ENCODE results near the gene CCDC80.

Gene CCDC80

DNA sequence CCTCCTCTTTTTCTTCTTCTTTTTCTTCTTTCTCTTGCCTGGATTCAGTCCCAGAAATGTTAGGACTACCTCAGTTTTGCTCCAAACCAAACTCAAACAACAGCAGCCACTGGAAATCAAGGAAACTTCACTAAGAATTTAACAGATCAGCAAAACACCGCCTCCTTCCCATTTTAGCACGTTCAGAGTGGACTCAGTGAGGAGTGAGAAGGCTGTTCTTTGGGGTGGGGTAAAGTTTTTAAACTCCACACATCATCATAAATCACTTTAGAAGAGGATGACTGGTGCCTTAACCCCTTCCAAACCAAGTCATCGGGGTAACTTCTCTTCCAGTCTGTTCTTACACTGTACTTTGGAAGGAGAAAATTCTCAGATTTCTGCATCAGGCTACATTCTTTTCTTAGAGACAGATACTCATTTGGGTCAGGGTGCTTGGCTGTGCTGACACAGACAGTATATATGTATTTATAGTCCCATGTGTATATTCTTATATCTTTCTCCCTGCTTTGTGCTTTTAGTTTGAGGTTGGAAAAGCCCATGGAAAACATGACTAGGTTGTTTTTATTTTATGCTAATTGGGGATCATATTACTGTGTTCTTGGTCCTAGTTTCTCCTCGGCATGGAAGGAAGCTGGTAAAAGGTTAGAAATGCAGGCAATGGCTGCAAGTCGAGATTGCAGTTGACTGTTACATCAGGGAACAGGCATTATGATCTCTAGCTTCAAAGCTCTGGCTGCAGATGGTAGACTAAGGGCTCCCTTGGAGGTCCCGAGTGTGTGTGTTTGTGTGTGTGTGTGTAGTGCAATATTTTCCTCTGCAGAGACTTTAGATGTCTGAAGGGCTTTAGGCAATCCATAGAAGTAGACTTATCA, at the start of gene CCDC80:
CCDC80 (minus strand) TSS at position 214 of the 872 bp plus-strand sequence. CDS start 1,238 bp downstream, outside the sequence.
- no peaks in the 10 kb centered on the region for H3K27me3 ChIP-seq (ENCODE audit: control insufficient read depth, insufficient read depth, low read length)
- H3K9me3 ChIP-seq (ENCODE audit: control insufficient read depth, insufficient read depth, low read length) = no peaks in the 10 kb centered on the region
- H3K36me3 ChIP-seq (ENCODE audit: control insufficient read depth, insufficient read depth, low read length) = no peaks in the 10 kb centered on the region
- peaks cover 31% of the 10 kb centered on the region for H3K4me1 ChIP-seq (ENCODE audit: control insufficient read depth, insufficient read depth, low read length)
- no peak within 1 kb of the TSS for H3K4me3 ChIP-seq (ENCODE audit: low read depth, low read length)
- no peak within 1 kb of the TSS for H3K9ac ChIP-seq (ENCODE audit: low read depth, low read length)

- Histone ChIP-seq H3K9ac (ENCODE audit: low read depth, low read length) (no peak overlapping the region), H3K4me1 (ENCODE audit: control insufficient read depth, insufficient read depth, low read length) (peaks cover 17% of the 10 kb centered on the region), H3K36me3 (ENCODE audit: control insufficient read depth, insufficient read depth, low read length) (no peaks in the 10 kb centered on the region), H3K9me3 (ENCODE audit: control insufficient read depth, insufficient read depth, low read length) (no peaks in the 10 kb centered on the region), H3K4me3 (ENCODE audit: low read depth, low read length) (no peak overlapping the region), H3K27me3 (ENCODE audit: control insufficient read depth, insufficient read depth, low read length) (no peaks in the 10 kb centered on the region)
These were observed 49.0 kb upstream of the CCDC80 start for GRCh38 chr3:112689989-112690388.

DNA sequence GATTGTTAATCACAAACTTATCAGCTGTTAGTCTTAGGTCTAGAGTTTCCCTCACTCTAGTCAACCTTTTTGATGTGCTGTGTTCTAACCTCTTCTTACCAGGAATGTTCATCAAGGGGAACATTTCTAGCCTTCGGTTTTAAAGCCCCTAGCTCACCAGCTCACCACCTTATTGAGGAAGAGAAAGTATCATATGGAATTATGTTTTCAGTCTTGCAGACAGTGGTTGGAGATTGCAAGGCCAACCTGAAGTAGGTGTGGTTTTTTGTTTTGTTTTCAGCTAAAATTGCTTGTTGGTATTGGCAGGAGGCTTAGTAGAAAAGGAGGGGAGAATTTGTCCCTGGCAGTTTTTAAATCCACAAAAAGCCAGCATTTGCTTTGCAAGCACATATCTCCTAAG, 48.4 kb upstream of the CCDC80 start:
- no peak overlapping the region for H3K9ac ChIP-seq (ENCODE audit: low read depth, low read length)
- H3K4me3 ChIP-seq (ENCODE audit: low read depth, low read length) = no peak overlapping the region
- peaks cover 17% of the 10 kb centered on the region for H3K4me1 ChIP-seq (ENCODE audit: control insufficient read depth, insufficient read depth, low read length)
- H3K36me3 ChIP-seq (ENCODE audit: control insufficient read depth, insufficient read depth, low read length) = no peaks in the 10 kb centered on the region
- no peaks in the 10 kb centered on the region for H3K9me3 ChIP-seq (ENCODE audit: control insufficient read depth, insufficient read depth, low read length)
- H3K27me3 ChIP-seq (ENCODE audit: control insufficient read depth, insufficient read depth, low read length) = no peaks in the 10 kb centered on the region

GRCh38 chr3:112688819-112689218, 47.9 kb upstream of the CCDC80 start:
- no peaks in the 10 kb centered on the region for H3K36me3 ChIP-seq (ENCODE audit: control insufficient read depth, insufficient read depth, low read length)
- no peak overlapping the region for H3K9ac ChIP-seq (ENCODE audit: low read depth, low read length)
- no peaks in the 10 kb centered on the region for H3K9me3 ChIP-seq (ENCODE audit: control insufficient read depth, insufficient read depth, low read length)
- H3K4me1 ChIP-seq (ENCODE audit: control insufficient read depth, insufficient read depth, low read length) = peaks cover 17% of the 10 kb centered on the region
- no peaks in the 10 kb centered on the region for H3K27me3 ChIP-seq (ENCODE audit: control insufficient read depth, insufficient read depth, low read length)
- no peak overlapping the region for H3K4me3 ChIP-seq (ENCODE audit: low read depth, low read length)

DNA sequence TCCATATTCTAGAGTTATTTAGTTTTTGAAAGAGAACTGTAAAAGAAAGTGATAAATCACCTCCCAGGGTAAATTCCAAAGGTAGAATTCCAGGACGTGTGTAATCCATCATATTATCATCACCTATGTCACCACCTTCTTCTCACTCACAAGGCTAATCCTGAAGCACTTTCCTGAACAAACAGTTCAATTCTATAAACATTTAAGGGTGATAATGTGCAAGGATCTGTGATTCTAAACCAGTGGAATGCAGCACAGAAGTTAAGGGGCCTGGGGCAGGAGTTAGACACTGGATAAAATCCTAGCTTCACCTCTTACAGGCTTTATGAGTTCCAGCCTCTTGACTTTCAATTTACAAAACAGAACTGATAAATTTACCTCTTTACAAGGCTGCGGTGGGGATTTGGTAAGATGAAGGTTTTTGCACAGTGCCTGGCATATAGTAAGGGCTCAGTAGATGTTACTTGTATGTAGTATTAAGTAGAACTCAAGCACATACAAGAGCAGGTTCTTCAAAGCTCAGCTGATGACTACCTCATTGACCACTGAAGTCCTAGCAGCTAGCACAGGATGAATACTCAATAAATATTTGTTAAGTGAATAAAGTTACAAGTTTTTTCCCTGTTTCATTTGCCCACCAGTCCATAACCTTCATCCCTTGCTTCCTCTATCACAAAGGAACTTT, 47.3 kb upstream of the CCDC80 start:
- H3K27me3 ChIP-seq (ENCODE audit: control insufficient read depth, insufficient read depth, low read length) = no peaks in the 10 kb centered on the region
- H3K9ac ChIP-seq (ENCODE audit: low read depth, low read length) = no peak overlapping the region
- no peak overlapping the region for H3K4me3 ChIP-seq (ENCODE audit: low read depth, low read length)
- H3K36me3 ChIP-seq (ENCODE audit: control insufficient read depth, insufficient read depth, low read length) = no peaks in the 10 kb centered on the region
- H3K9me3 ChIP-seq (ENCODE audit: control insufficient read depth, insufficient read depth, low read length) = no peaks in the 10 kb centered on the region
- peaks cover 17% of the 10 kb centered on the region for H3K4me1 ChIP-seq (ENCODE audit: control insufficient read depth, insufficient read depth, low read length)

GRCh38 chr3:112687616-112688015, 46.7 kb upstream of the CCDC80 start:
- H3K27me3 ChIP-seq (ENCODE audit: control insufficient read depth, insufficient read depth, low read length) = no peaks in the 10 kb centered on the region
- H3K36me3 ChIP-seq (ENCODE audit: control insufficient read depth, insufficient read depth, low read length) = no peaks in the 10 kb centered on the region
- no peak overlapping the region for H3K9ac ChIP-seq (ENCODE audit: low read depth, low read length)
- peaks cover 14% of the 10 kb centered on the region for H3K4me1 ChIP-seq (ENCODE audit: control insufficient read depth, insufficient read depth, low read length)
- no peaks in the 10 kb centered on the region for H3K9me3 ChIP-seq (ENCODE audit: control insufficient read depth, insufficient read depth, low read length)
- no peak overlapping the region for H3K4me3 ChIP-seq (ENCODE audit: low read depth, low read length)

DNA sequence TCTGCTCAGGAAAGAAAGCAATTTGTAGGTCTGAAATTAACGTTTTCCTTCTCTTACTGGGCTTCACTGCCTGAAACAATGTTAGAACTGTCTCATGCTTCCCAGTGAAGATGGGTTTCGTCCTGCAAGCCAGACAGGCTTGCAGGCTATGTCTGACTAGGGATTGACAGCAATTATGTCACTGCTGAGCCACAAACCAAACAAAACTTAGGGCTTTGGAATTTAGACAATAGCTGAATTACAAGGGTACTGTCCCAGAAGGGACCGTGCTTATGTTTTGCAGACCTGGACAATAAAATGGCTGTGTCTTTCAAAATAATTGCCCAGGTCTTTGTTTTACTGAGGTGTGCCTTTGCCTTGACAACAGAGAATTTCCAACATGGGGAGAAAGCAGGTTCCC, 46.3 kb upstream of the CCDC80 start:
- Histone ChIP-seq H3K9me3 (ENCODE audit: control insufficient read depth, insufficient read depth, low read length) (no peaks in the 10 kb centered on the region), H3K27me3 (ENCODE audit: control insufficient read depth, insufficient read depth, low read length) (no peaks in the 10 kb centered on the region), H3K4me1 (ENCODE audit: control insufficient read depth, insufficient read depth, low read length) (peaks cover 14% of the 10 kb centered on the region), H3K36me3 (ENCODE audit: control insufficient read depth, insufficient read depth, low read length) (no peaks in the 10 kb centered on the region), H3K4me3 (ENCODE audit: low read depth, low read length) (no peak overlapping the region), H3K9ac (ENCODE audit: low read depth, low read length) (no peak overlapping the region)

GRCh38 chr3:112685956-112686799, 45.2 kb upstream of the CCDC80 start:
- Histone ChIP-seq H3K4me1 (ENCODE audit: control insufficient read depth, insufficient read depth, low read length) (peaks cover 14% of the 10 kb centered on the region), H3K9ac (ENCODE audit: low read depth, low read length) (no peak overlapping the region), H3K4me3 (ENCODE audit: low read depth, low read length) (no peak overlapping the region), H3K9me3 (ENCODE audit: control insufficient read depth, insufficient read depth, low read length) (no peaks in the 10 kb centered on the region), H3K27me3 (ENCODE audit: control insufficient read depth, insufficient read depth, low read length) (no peaks in the 10 kb centered on the region), H3K36me3 (ENCODE audit: control insufficient read depth, insufficient read depth, low read length) (no peaks in the 10 kb centered on the region)

DNA sequence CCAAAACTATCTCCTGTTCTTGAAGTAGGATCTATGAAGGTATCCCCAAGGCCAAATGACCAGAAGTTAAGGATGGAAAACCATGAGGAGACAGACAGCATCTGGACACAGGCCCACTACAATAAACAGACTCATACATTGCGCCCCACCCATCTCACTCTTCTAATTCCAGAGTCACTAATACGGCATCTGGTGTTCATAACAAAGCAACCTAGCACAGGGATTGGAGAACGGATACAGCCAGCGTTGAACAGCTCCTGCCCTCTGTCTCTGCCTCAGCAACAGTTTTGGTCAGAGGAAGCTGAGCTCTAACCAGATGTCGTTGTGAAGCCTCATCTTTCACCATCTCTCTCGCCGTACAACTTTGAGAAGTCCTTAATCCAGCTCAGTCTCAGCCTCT, 44.5 kb upstream of the CCDC80 start:
- H3K9ac ChIP-seq (ENCODE audit: low read depth, low read length) = no peak overlapping the region
- H3K36me3 ChIP-seq (ENCODE audit: control insufficient read depth, insufficient read depth, low read length) = no peaks in the 10 kb centered on the region
- no peak overlapping the region for H3K4me3 ChIP-seq (ENCODE audit: low read depth, low read length)
- H3K4me1 ChIP-seq (ENCODE audit: control insufficient read depth, insufficient read depth, low read length) = peaks cover 14% of the 10 kb centered on the region
- no peaks in the 10 kb centered on the region for H3K9me3 ChIP-seq (ENCODE audit: control insufficient read depth, insufficient read depth, low read length)
- H3K27me3 ChIP-seq (ENCODE audit: control insufficient read depth, insufficient read depth, low read length) = no peaks in the 10 kb centered on the region

DNA sequence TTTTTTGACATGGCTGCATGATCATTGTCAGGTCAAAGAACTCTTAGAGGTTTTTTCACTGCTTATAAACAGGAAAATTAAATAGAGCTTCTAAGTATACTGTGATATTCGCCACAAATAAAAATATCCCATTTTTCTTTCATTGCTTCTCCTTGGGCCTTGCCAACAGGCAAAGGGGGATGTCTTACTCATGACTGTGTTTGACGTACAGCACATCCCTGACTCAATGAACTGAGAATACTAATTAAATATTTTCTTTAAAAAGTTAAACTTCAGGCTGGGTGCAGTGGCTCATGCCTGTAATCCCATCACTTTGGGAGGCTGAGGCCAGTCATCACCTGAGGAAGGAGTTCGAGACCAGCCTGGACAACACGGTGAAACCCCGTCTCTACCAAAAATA, 41.4 kb upstream of the CCDC80 start:
- Histone ChIP-seq H3K4me1 (ENCODE audit: control insufficient read depth, insufficient read depth, low read length) (peaks cover 14% of the 10 kb centered on the region), H3K36me3 (ENCODE audit: control insufficient read depth, insufficient read depth, low read length) (no peaks in the 10 kb centered on the region)

DNA sequence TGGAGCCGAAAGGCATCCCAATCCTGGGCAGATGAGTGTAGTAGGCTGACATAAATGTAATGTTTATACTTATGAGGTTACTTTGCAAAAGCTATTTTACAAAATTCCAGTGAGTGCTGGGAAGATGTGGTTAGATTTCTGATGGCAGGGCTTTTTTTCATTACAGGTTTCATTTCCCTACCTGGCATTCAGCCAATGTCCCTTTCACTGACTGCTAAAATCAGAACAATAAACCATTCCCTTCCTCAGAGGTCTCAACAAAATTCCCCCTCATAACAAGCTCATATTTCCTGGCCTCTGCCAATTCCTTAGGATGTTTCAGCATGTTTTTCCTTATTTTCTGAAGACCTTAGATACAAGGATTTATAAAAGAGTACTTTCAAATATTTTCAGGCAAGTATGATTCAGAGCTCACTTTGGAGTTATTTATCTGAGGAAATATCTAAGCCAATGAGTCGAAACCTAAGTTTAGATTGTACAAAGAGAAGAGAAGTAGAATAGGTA, 40.9 kb upstream of the CCDC80 start:
- Histone ChIP-seq H3K9ac (ENCODE audit: low read depth, low read length) (no peak overlapping the region), H3K4me1 (ENCODE audit: control insufficient read depth, insufficient read depth, low read length) (peaks cover 16% of the 10 kb centered on the region), H3K4me3 (ENCODE audit: low read depth, low read length) (no peak overlapping the region), H3K36me3 (ENCODE audit: control insufficient read depth, insufficient read depth, low read length) (no peaks in the 10 kb centered on the region), H3K9me3 (ENCODE audit: control insufficient read depth, insufficient read depth, low read length) (no peaks in the 10 kb centered on the region), H3K27me3 (ENCODE audit: control insufficient read depth, insufficient read depth, low read length) (no peaks in the 10 kb centered on the region)

More for the DNA sequence above, 41.4 kb upstream of the CCDC80 start:
- H3K4me3 ChIP-seq (ENCODE audit: low read depth, low read length) = no peak overlapping the region
- no peak overlapping the region for H3K9ac ChIP-seq (ENCODE audit: low read depth, low read length)
- H3K27me3 ChIP-seq (ENCODE audit: control insufficient read depth, insufficient read depth, low read length) = no peaks in the 10 kb centered on the region
- H3K9me3 ChIP-seq (ENCODE audit: control insufficient read depth, insufficient read depth, low read length) = no peaks in the 10 kb centered on the region
